GM12801 (cell line): Measurements from ENCODE around the gene UIMC1.

Experiments used
- CTCF ChIP-seq: IDR thresholded peaks from one replicate; pipeline ENCODE4 v1.5.1; 2011; ENCODE audit warnings: control low read depth; ENCODE audit not compliant: insufficient read length; ENCODE audit errors: extremely low read depth

Gene UIMC1

GRCh38 chr5:176869501-176870109 lies 137.0 kb downstream of the UIMC1 start:
- no peak for TF ChIP-seq CTCF

- TF ChIP-seq CTCF, result no peak
These were observed 137.8 kb downstream of the UIMC1 start for GRCh38 chr5:176868731-176869130.

GRCh38 chr5:176868126-176868525 lies 138.5 kb downstream of the UIMC1 start:
- no peak for TF ChIP-seq CTCF

- TF ChIP-seq CTCF, result no peak
These were observed 139.8 kb downstream of the UIMC1 start for GRCh38 chr5:176866707-176867310.

GRCh38 chr5:176865964-176866363 lies 140.6 kb downstream of the UIMC1 start:
- TF ChIP-seq CTCF, result no peak

GRCh38 chr5:176864755-176865154 lies 141.8 kb downstream of the UIMC1 start:
- no peak for TF ChIP-seq CTCF

- TF ChIP-seq CTCF, result no peak
These were observed 142.8 kb downstream of the UIMC1 start for GRCh38 chr5:176863765-176864098.
